HG03442 (cell line): ENCODE measurements around the gene PTGIS.

ENCODE experiments used
- ATAC-seq: cut with Tn5 transposase; IDR thresholded peaks from one replicate; pipeline ENCODE4 v1.9.1; 2021; ENCODE audit warnings: mild to moderate bottlenecking, moderate library complexity; ENCODE audit not compliant: unreplicated experiment

Gene PTGIS

GRCh38 chr20:49532285-49532946, 35.5 kb downstream of the PTGIS start:
- ATAC-seq: no peak

DNA sequence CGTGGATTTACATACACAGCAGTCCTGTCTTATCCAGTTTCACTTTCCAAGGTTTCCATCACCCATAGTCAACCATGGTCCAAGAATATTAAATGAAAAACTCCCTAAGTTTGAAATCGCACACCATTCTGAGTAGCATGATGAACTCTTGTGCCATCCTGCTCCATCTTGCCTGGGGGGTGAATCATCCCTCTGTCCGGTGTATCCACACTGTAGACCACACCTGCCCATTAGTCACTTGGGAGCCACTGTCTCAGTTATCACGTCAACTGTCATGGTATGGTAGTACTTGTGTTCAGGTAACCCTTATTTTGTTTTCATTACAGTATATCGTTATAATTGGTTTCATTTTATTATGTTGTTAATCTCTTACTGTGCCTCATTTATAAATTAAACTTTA, 38.5 kb downstream of the PTGIS start:
- ATAC-seq: no peak

DNA sequence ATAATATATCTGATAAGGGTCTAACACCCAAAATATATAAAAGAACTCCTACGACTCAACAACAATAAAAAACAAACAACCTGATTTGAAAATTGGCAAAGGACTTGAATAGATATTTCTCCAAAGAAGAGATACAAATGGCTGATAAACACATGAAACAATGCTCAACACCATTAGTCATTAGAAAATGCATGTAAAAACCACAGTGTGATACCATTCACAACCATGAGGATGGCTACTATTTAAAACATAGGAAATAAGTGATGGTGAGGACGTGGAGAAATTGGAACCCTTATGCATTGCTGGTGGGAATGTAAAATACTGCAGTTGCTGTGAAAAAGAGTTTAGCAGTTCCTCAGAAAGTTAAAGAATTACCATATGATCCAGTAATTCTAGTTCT, 41.4 kb downstream of the PTGIS start:
- ATAC-seq: no peak

DNA sequence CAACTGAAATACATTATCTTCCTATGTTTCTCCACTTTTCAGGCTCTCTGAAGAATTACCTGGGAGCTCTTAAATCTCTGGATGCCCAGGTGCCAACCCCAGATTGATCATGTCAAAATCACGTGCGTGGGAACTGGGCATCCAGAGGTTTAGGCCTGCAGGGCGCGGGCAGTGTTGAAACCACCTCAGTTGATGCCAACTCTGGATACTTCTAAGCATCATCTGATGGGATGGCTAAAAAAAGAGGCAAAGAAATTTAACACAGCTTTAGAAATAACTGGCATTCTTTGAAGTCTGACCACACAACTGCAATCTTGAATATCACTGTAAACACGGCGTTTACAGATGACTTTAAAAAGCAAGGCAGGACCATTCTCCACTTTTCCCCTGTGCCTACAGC, 41.9 kb downstream of the PTGIS start:
- no peak for ATAC-seq

GRCh38 chr20:49523767-49524360, 44.1 kb downstream of the PTGIS start:
- ATAC-seq: no peak

DNA sequence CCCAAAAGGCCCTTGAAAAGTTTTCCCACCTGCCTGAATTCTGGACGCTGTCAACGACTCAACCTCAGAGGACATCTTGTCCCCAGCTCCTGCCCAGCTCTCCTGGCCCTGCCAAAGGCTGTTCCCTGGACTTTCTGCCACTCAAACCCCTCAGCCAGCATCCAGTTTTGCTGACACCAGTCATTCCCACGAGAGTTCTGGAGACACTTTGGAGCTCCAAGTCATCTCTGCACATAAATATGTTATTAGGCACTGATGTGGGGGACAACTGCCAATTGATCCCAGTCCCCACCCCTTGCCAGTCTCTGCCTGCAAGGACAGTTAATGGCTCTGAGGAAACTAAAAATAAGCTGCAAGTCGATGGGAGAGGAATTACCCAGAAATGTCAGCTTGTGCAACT, 46.6 kb downstream of the PTGIS start:
- ATAC-seq: no peak

DNA sequence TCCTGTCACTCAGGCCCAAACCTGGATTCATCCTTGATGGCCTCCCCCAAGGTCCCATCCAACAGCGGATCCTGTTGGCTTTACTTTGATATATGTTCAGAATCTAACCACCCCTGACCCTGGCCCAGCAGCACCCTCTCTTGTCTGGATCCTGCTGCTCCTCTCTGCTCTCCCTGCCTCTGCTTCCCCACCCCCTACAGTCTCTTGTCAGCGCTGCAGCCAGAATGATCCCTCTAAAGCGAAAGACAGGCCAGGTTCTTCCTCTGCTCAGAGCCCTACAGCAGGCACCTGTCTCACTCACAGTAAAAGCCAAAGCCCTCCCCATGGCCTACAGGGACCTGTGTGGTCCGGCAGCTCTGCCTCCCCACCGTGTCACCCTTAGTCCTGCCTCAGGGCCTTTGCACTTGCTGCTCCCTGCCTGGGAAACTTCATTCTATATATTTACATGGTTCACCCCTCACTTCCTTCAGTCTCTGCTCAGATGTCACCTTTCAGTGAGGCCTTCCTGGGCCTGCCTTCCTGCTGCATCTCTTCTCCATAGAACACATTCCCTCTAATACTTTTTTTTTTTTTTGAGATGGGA, 48.1 kb downstream of the PTGIS start:
- ATAC-seq: no peak

GRCh38 chr20:49519212-49519712, 48.7 kb downstream of the PTGIS start:
- no peak for ATAC-seq

- no peak for ATAC-seq
Measured at GRCh38 chr20:49518576-49518975, 49.4 kb downstream of the PTGIS start.

GRCh38 chr20:49517805-49518100, 50.2 kb downstream of the PTGIS start:
- ATAC-seq: no peak

- ATAC-seq: no peak
Measured at GRCh38 chr20:49516916-49517804, 50.8 kb downstream of the PTGIS start.

GRCh38 chr20:49515586-49515985, 52.4 kb downstream of the PTGIS start:
- no peak for ATAC-seq

- ATAC-seq: no peak
Measured at GRCh38 chr20:49513517-49513916, 54.4 kb downstream of the PTGIS start.

- no peak for ATAC-seq
Measured at GRCh38 chr20:49513009-49513408, 54.9 kb downstream of the PTGIS start.

- no peak for ATAC-seq
Measured at GRCh38 chr20:49511788-49512525, 56.0 kb downstream of the PTGIS start.

DNA sequence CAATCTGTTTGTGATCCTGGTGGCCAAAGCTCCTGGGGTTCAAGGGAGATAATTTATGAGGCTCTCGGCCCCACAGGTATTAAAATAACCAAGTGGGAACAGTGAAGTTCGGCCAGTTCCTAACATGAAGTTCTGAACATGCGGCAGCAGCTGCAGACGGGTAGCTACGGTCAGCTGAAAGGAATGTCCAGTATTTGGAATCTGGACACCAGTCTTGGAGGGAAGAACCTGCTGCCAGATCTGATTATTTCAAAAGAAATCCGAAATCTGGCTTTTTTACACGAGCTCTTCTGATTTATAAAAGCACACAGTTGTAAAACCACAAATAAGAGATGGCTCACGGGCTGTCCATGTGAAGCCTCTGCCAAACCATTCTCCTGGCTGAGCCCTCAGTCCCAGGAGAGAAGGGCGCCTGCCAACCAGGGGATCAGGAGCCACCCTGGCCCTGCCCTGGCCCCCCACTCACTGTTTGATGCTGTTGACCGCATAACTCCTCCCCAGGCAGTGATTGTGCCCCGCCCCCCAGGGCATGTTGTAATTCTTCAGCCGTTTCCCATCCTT, 57.3 kb downstream of the PTGIS start:
- ATAC-seq: no peak

GRCh38 chr20:49508435-49509199, 59.3 kb downstream of the PTGIS start:
- ATAC-seq: no peak

- ATAC-seq: no peak
Measured at GRCh38 chr20:49507741-49508434, 60.0 kb downstream of the PTGIS start.

DNA sequence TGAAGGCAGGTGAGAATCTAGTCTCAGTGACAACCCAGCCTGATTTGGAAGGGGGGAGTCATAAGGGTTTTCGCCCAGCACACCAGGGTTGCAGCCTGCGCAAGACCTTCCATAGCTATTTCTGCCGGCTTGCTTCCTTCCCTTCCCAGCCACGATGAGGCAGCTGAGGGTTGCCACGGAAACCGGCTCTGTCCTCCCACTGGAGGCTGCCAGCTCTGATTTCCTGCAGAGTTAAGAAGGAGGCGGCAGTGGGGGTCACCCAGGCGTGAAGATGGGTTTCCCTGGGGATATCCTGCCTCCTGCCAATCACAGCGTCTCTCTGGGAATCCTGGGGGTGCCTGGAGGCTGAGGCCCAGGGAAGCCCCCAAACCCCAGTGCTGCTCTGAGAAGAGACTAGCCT, 62.4 kb downstream of the PTGIS start:
- no peak for ATAC-seq
